WTC11 (cell line): ENCODE measurements around the gene NIT2.

Experiments
- CTCF ChIP-seq: fragments of 200-600 bp; IDR thresholded peaks from 2 replicates; pipeline ENCODE4 v1.8.0; 2022; ENCODE audit warnings: antibody characterized with exemption
- ESRRA ChIP-seq: sonication (generic); formaldehyde crosslinking; IDR thresholded peaks from 2 replicates; pipeline ENCODE4 v1.8.1; 2022; ENCODE audit warnings: mild to moderate bottlenecking, missing genetic modification reagents, borderline replicate concordance
- FOXJ3 ChIP-seq: sonication (generic); formaldehyde crosslinking; IDR thresholded peaks from 2 replicates; pipeline ENCODE4 v1.9.0; 2021; ENCODE audit warnings: missing genetic modification reagents, mild to moderate bottlenecking, borderline replicate concordance
- JUN ChIP-seq: sonication (generic); formaldehyde crosslinking; IDR thresholded peaks from 2 replicates; pipeline ENCODE4 v1.8.0; 2023; ENCODE audit warnings: mild to moderate bottlenecking, missing genetic modification reagents
- NR3C1 ChIP-seq: sonication (generic); formaldehyde crosslinking; conservative IDR thresholded peaks from 2 replicates; pipeline ENCODE4 v1.8.1; 2023; ENCODE audit warnings: low read depth, mild to moderate bottlenecking, missing genetic modification reagents
- TP53 ChIP-seq: sonication (generic); formaldehyde crosslinking; IDR thresholded peaks from 2 replicates; pipeline ENCODE4 v1.8.1; 2023; ENCODE audit warnings: mild to moderate bottlenecking, missing genetic modification reagents
- TF ChIP-seq, protein P1 (sequence below): sonication (generic); formaldehyde crosslinking; IDR thresholded peaks from 2 replicates; pipeline ENCODE4 v1.8.1; 2023; ENCODE audit warnings: mild to moderate bottlenecking, missing genetic modification reagents
- TF ChIP-seq, protein P2 (sequence below): sonication (generic); formaldehyde crosslinking; IDR thresholded peaks from 2 replicates; pipeline ENCODE4 v1.8.1; 2023; ENCODE audit warnings: mild to moderate bottlenecking, missing genetic modification reagents, moderate library complexity
- TF ChIP-seq, protein P3 (sequence below): sonication (generic); formaldehyde crosslinking; conservative IDR thresholded peaks from 2 replicates; pipeline ENCODE4 v1.8.1; 2022; ENCODE audit warnings: mild to moderate bottlenecking, missing genetic modification reagents
- TF ChIP-seq, protein P4 (sequence below): sonication (generic); formaldehyde crosslinking; IDR thresholded peaks from 2 replicates; pipeline ENCODE4 v1.8.1; 2022; ENCODE audit warnings: low read depth, missing genetic modification reagents, borderline replicate concordance
- TF ChIP-seq, protein P5 (sequence below): sonication (generic); formaldehyde crosslinking; IDR thresholded peaks from 2 replicates; pipeline ENCODE4 v1.8.0; 2022; ENCODE audit warnings: mild to moderate bottlenecking, missing genetic modification reagents

DNA sequence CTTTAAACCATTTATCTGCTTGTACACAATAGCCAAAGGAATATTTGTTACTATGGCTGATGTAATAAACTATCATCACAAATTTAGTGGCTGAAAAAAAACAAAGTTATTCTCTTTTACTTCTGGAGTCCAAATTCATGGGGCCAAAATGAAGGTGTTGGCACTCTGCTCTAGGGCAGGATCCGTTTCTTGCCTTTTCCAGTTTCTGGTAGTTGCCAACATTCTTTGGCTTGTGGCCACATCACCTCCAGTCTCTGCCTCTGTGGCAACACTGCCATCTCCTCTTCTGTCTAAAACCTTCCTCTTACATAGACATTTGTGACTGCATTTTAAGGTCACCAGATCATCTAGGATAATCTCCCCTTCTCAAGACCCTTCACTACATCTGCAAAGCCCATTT lies 27.3 kb downstream of the NIT2 start:
- TF ChIP-seq, protein P1, sequence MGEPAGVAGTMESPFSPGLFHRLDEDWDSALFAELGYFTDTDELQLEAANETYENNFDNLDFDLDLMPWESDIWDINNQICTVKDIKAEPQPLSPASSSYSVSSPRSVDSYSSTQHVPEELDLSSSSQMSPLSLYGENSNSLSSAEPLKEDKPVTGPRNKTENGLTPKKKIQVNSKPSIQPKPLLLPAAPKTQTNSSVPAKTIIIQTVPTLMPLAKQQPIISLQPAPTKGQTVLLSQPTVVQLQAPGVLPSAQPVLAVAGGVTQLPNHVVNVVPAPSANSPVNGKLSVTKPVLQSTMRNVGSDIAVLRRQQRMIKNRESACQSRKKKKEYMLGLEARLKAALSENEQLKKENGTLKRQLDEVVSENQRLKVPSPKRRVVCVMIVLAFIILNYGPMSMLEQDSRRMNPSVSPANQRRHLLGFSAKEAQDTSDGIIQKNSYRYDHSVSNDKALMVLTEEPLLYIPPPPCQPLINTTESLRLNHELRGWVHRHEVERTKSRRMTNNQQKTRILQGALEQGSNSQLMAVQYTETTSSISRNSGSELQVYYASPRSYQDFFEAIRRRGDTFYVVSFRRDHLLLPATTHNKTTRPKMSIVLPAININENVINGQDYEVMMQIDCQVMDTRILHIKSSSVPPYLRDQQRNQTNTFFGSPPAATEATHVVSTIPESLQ (CRISPR knock-in tag), result no peak
- TF ChIP-seq FOXJ3 (CRISPR knock-in tag) (no peak), CTCF (no peak), ESRRA (CRISPR knock-in tag) (no peak), TP53 (CRISPR knock-in tag) (no peak), NR3C1 (no peak), JUN (CRISPR knock-in tag) (no peak)
- TF ChIP-seq, protein P2, sequence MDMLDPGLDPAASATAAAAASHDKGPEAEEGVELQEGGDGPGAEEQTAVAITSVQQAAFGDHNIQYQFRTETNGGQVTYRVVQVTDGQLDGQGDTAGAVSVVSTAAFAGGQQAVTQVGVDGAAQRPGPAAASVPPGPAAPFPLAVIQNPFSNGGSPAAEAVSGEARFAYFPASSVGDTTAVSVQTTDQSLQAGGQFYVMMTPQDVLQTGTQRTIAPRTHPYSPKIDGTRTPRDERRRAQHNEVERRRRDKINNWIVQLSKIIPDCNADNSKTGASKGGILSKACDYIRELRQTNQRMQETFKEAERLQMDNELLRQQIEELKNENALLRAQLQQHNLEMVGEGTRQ (CRISPR knock-in tag), result no peak
- TF ChIP-seq, protein P3, sequence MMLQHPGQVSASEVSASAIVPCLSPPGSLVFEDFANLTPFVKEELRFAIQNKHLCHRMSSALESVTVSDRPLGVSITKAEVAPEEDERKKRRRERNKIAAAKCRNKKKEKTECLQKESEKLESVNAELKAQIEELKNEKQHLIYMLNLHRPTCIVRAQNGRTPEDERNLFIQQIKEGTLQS (CRISPR knock-in tag), result no peak
- TF ChIP-seq, protein P4, sequence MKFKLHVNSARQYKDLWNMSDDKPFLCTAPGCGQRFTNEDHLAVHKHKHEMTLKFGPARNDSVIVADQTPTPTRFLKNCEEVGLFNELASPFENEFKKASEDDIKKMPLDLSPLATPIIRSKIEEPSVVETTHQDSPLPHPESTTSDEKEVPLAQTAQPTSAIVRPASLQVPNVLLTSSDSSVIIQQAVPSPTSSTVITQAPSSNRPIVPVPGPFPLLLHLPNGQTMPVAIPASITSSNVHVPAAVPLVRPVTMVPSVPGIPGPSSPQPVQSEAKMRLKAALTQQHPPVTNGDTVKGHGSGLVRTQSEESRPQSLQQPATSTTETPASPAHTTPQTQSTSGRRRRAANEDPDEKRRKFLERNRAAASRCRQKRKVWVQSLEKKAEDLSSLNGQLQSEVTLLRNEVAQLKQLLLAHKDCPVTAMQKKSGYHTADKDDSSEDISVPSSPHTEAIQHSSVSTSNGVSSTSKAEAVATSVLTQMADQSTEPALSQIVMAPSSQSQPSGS (CRISPR knock-in tag), result no peak
- TF ChIP-seq, protein P5, sequence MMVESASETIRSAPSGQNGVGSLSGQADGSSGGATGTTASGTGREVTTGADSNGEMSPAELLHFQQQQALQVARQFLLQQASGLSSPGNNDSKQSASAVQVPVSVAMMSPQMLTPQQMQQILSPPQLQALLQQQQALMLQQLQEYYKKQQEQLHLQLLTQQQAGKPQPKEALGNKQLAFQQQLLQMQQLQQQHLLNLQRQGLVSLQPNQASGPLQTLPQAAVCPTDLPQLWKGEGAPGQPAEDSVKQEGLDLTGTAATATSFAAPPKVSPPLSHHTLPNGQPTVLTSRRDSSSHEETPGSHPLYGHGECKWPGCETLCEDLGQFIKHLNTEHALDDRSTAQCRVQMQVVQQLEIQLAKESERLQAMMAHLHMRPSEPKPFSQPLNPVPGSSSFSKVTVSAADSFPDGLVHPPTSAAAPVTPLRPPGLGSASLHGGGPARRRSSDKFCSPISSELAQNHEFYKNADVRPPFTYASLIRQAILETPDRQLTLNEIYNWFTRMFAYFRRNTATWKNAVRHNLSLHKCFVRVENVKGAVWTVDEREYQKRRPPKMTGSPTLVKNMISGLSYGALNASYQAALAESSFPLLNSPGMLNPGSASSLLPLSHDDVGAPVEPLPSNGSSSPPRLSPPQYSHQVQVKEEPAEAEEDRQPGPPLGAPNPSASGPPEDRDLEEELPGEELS, result no peak
